OCI-LY7 (cell line): ENCODE data around the gene PRR30.

Experiments used
- CTCF ChIP-seq: fragments of 200-600 bp; sonication (generic); conservative IDR thresholded peaks from 2 replicates; pipeline ENCODE4 v1.5.1; 2014; ENCODE audit warnings: mild to moderate bottlenecking, antibody characterized with exemption, low read length, moderate library complexity, mixed read lengths
- EZH2phosphoT487 ChIP-seq: fragments of 200-600 bp; sonication (generic); IDR thresholded peaks from 2 replicates; pipeline ENCODE4 v1.6.1; 2018; ENCODE audit warnings: low read depth, borderline replicate concordance, mild to moderate bottlenecking, mixed run types, antibody characterized with exemption, low read length, moderate library complexity, mixed read lengths

- no peak for TF ChIP-seq CTCF
- 0 out of 2 replicates have a peak, but pooled peaks have one; percentile 73 for TF ChIP-seq EZH2phosphoT487
Measured at GRCh38 chr2:27117995-27118524, 21.1 kb downstream of the PRR30 start.
